Globus pallidus (tissue), 1 donor: ENCODE data around the gene CCSER2.
"Not testable (repeated sequence)": the region's sequence is repeated elsewhere in the genome, so short reads cannot be mapped to it uniquely, and the experiment has no call there.

Experiments used
- DNase-seq: peaks from one replicate; pipeline ENCODE4 v3.0.0-alpha.2; 2015; ENCODE audit warnings: low spot score

CCSER2 gene

DNA sequence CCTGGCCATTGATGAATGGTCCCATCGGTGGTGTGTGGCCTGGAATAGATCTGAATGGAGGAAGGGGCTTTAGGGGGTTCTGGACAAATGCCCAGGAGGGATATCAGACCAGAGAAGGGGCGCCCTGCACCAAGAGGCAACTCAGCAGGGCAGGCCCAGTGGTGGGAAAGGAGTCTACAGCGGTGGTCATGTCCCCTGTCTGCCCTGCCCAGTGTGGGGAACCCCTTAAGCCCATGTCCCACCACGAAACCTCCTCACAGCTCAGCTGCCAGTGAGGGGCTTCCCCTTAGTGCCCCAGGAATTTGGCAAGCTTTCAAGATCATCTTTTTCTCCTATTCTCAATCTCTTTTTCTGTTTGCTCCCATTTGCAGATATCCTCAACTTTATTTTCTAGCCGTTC is 14.1 kb upstream of the CCSER2 start:
- DNase-seq = no peak

GRCh38 chr10:84317174-84317573 is 11.2 kb upstream of the CCSER2 start:
- peak; percentile 55 for DNase-seq

DNA sequence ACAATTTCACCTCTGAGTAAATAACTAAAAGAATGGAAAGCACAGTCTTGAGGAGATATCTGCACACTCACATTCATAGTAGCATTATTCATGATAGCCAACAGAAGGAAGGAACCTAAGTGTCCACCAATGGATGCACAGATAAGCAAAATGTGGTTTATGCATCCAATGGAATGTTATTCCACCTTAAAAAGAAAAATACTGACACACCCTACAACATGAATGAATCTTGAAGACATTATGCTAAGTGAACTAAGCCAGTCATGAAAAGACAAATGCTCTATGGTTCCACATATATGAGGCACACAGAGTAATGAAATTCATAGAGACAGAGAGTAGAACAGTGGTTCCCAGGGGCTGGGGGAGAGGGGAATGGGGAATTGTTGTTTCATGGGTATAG is 6.5 kb upstream of the CCSER2 start:
- DNase-seq = no peak

- DNase-seq = not testable (repeated sequence)
Observed at GRCh38 chr10:84323566-84323965, 4.8 kb upstream of the CCSER2 start.

DNA sequence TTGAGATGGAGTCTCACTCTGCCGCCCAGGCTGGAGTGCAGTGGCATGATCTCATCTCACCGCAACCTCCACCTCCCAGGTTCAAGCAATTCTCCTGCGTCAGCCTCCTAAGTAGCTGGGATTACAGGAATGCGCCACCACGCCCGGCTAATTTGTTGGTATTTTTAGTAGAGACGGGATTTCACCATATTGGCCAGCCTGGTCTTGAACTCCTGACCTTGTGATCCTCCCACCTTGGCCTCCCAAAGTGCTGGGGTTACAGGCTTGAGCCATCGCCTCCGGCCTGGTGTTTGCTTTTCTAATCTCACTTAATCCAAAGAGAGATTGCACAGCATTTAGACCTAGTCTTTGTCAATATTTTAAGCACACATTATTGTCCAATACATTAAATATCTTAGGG is 1.4 kb upstream of the CCSER2 start:
- DNase-seq = not testable (repeated sequence)

DNA sequence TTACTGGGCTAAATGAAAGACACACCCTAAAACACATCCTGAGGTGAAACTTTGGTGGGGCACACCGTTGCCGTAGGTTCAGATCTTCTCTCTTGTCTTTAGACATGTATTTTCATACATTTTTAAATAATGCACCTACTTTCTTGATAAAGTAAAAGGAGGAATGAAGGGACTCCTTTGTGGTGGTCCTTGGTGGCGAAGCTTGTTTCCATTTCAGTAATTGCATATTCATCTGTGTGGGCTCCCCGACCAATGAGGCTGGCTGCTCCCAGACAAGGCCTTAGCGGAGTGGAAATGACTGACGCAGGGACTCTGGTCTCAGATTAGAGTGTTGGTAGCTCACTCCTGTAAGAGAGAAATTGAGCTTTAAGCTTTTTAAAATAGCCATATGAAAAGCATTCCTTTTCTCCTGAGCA is 815 bp downstream of the CCSER2 start:
- DNase-seq = no peak

DNA sequence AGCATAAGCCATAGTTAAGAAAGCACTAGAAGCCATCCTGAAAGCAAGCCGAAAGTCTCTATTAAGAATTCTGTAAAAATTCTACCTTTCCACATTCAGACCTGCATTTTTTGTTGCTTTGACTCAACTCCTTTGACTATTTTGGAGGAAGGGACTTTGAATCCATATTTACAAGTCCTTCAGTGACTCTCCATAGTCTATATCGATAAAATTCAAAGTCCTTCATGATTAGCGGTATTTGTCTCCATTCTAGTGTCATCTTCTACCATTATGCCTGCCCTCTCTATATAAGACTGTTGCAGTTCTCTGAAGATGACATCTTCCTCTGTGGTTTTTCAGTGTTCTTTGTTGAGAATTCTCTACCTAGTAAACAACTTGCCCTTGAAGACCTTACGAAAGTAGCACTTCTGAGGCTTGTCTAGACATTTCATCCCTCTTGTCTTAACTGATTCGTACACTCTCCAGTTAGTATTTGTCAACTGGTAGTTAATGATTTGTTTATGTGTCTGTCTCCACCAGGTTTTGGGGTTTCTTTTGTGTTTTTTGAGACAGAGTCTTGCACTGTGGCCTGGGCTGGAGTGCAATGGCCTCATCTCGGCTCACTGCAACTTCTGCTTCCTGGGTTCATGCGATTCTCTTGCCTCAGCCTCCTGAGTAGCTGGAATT is 1.7 kb downstream of the CCSER2 start:
- no peak for DNase-seq

GRCh38 chr10:84331091-84331490 is 2.7 kb downstream of the CCSER2 start:
- DNase-seq = no peak

DNA sequence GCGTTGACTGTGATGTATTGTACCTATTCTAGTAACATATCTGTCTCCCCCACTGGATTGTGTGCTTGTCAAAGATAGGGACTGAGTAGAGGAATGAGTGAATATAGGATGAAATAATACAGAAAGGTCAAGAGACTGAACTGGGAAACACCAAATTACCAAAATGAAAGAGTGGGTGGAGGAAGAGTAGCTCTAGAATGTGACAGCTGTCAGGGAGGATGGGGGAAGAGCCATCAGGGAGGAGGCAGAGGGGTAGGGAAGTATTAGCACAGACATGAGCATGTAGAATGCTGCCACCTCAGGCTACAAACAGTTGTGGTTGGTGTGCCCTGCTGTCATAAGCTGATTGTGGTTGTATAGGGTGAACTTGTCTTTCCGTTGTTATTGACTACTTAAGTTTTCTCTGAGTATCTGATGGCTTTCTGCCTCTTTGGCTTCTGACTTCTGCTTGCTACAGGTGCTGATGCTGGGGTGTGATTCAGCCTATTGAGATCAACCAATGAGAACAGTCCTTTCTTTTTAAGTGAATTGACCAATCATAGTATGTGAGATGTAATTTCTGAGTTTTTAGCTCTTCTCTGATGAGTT is 5.6 kb downstream of the CCSER2 start:
- DNase-seq = no peak

GRCh38 chr10:84334811-84335210 is 6.4 kb downstream of the CCSER2 start:
- no peak for DNase-seq

DNA sequence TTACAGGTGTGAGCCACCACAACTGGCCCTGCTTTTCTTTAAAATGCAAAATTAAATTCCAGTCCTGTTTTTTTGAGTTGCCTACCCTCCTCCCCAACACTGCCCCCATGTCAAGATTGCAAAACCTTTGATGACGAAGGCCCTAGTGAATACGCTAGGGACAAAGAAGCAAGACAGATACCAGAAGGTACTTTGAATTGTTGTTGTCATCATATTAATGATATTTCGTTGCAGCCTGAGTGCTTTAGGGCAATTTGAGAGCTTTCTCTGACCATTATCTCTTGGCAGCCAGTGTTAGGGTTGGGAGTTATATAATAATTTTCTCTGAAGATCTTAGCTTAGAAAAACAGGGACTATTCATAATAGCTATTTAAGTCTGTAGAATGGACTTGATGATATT is 7.1 kb downstream of the CCSER2 start:
- no peak for DNase-seq

GRCh38 chr10:84336406-84337090 is 8.2 kb downstream of the CCSER2 start:
- no peak for DNase-seq

DNA sequence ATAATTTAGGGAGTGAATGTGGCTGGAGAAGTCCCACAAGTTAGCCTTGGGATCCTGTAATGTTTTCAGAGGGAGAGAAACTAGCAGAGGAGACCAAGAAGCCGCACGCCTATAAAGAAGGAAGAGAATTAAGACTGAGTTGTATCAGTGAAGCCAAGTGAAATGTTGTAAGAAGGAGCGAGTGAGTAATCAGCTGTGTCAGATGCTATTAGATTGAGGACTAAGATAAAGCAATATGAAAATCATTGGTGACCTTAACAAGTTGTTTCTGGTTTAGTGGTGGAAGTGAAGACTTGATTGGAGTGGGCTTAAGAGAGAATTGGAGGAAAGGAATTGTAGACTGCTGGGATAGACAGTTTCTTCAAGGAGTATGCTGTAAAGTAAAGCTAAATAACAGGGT is 8.8 kb downstream of the CCSER2 start:
- no peak for DNase-seq

GRCh38 chr10:84339025-84339424 is 10.6 kb downstream of the CCSER2 start:
- DNase-seq = no peak

- DNase-seq = no peak
Observed at GRCh38 chr10:84340187-84340586, 11.8 kb downstream of the CCSER2 start.

- no peak for DNase-seq
Observed at GRCh38 chr10:84340632-84341537, 12.5 kb downstream of the CCSER2 start.

GRCh38 chr10:84341538-84341856 is 13.1 kb downstream of the CCSER2 start:
- DNase-seq = no peak

DNA sequence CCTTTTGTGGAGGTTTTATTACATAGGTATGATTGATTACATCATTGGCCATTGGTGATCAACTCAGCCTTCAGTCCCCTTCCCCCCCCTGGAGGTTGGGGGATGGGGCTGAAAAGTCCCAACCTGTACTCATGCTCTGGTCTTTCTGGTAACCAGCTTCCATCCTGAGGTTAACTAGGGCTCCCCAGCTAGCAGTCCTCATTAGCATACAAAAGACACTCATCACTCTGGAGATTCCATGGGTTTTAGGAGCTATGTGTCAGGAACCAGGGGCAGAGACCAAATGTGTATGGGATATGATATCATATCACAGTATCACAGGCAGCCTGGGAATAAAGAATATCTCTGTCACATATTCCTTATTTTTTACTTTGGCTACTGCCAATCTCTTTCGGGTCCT is 13.6 kb downstream of the CCSER2 start:
- no peak for DNase-seq

GRCh38 chr10:84342584-84342983 is 14.2 kb downstream of the CCSER2 start:
- no peak for DNase-seq

GRCh38 chr10:84343831-84344230 is 15.4 kb downstream of the CCSER2 start:
- DNase-seq = no peak

DNA sequence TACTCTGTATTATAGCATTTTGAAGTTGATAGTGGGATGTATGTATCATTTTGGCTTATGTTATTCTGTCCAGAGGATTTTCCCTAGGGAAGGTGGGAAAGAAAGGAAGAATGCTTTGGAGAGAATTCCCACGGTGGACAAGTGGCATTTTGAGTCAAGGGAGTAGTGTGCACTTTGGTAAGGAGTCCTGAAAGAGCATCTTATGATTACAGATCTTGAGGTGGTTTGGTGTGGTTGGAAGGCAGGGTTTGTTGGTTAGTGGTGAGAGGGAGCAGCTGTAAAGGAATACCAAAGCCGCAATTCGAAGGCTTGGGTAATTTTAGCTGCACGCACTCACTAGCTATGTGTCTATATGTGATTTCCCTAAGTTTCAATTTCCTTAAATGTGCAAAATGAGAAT is 16.1 kb downstream of the CCSER2 start:
- no peak for DNase-seq

- not testable (repeated sequence) for DNase-seq
Observed at GRCh38 chr10:84347575-84348002, 19.2 kb downstream of the CCSER2 start.

- DNase-seq = no peak
Observed at GRCh38 chr10:84348447-84348846, 20.1 kb downstream of the CCSER2 start.
